Parathyroid adenoma (tissue), 2 donors: ENCODE data around the gene EPB41L4B.

ENCODE experiments used
- H2AFZ ChIP-seq: fragments of 300-600 bp; sonication (generic); one replicate; pipeline ENCODE4 v1.7.0; 2017; ENCODE audit warnings: antibody characterized with exemption, mild to moderate bottlenecking
- H3K27ac ChIP-seq: fragments of 300-600 bp; sonication (generic); one replicate; pipeline ENCODE4 v1.7.0; 2017
- H3K27me3 ChIP-seq: fragments of 300-600 bp; sonication (generic); one replicate; pipeline ENCODE4 v1.7.0; 2017; ENCODE audit warnings: low read length; ENCODE audit not compliant: control insufficient read depth, insufficient read depth
- H3K36me3 ChIP-seq: fragments of 300-600 bp; sonication (generic); one replicate; pipeline ENCODE4 v1.7.0; 2017; ENCODE audit warnings: low read length; ENCODE audit not compliant: control insufficient read depth, insufficient read depth
- H3K4me1 ChIP-seq: fragments of 300-600 bp; sonication (generic); one replicate; pipeline ENCODE4 v1.7.0; 2017; ENCODE audit warnings: control low read depth
- H3K4me2 ChIP-seq: fragments of 300-600 bp; sonication (generic); one replicate; pipeline ENCODE4 v1.7.0; 2017; ENCODE audit warnings: low read length
- H3K4me3 ChIP-seq: fragments of 300-600 bp; sonication (generic); one replicate; pipeline ENCODE4 v1.7.0; 2017; ENCODE audit warnings: low read depth, low read length
- H3K79me2 ChIP-seq: fragments of 300-600 bp; sonication (generic); one replicate; pipeline ENCODE4 v1.7.0; 2017; ENCODE audit warnings: control low read depth
- H3K9ac ChIP-seq: fragments of 300-600 bp; sonication (generic); one replicate; pipeline ENCODE4 v1.7.0; 2017; ENCODE audit warnings: mild to moderate bottlenecking
- H3K9me3 ChIP-seq: fragments of 300-600 bp; sonication (generic); one replicate; pipeline ENCODE4 v1.7.0; 2017; ENCODE audit warnings: low read length; ENCODE audit not compliant: control insufficient read depth
- CTCF ChIP-seq: fragments of 300-600 bp; sonication (generic); IDR thresholded peaks from one replicate; pipeline ENCODE4 v1.7.0; 2017; ENCODE audit warnings: antibody characterized with exemption, mild to moderate bottlenecking
- donor health status: primary hyperparathyroidism.

The EPB41L4B gene

GRCh38 chr9:109251776-109252106, 69.1 kb downstream of the EPB41L4B start:
- H3K9me3 ChIP-seq, result no peaks in the 10 kb centered on the region
- H3K36me3 ChIP-seq, result no peaks in the 10 kb centered on the region
- no peaks in the 10 kb centered on the region for H3K27me3 ChIP-seq
- H3K4me2 ChIP-seq, result no peak overlapping the region
- H3K79me2 ChIP-seq, result no peaks in the 10 kb centered on the region
- TF ChIP-seq CTCF, result no peak
- H3K4me3 ChIP-seq, result no peak overlapping the region
- no peak overlapping the region for H3K27ac ChIP-seq
- H3K9ac ChIP-seq, result no peak overlapping the region
- H2AFZ ChIP-seq, result no peak overlapping the region
- H3K4me1 ChIP-seq, result no peaks in the 10 kb centered on the region

GRCh38 chr9:109251080-109251775, 69.6 kb downstream of the EPB41L4B start:
- no peaks in the 10 kb centered on the region for H3K4me1 ChIP-seq
- no peak overlapping the region for H3K4me3 ChIP-seq
- no peak overlapping the region for H2AFZ ChIP-seq
- H3K27me3 ChIP-seq, result no peaks in the 10 kb centered on the region
- no peak for TF ChIP-seq CTCF
- no peaks in the 10 kb centered on the region for H3K9me3 ChIP-seq
- H3K79me2 ChIP-seq, result no peaks in the 10 kb centered on the region
- no peak overlapping the region for H3K27ac ChIP-seq
- no peaks in the 10 kb centered on the region for H3K36me3 ChIP-seq
- no peak overlapping the region for H3K4me2 ChIP-seq
- H3K9ac ChIP-seq, result no peak overlapping the region

- no peak overlapping the region for H3K4me3 ChIP-seq
- no peaks in the 10 kb centered on the region for H3K27me3 ChIP-seq
- no peaks in the 10 kb centered on the region for H3K79me2 ChIP-seq
- H3K9me3 ChIP-seq, result no peaks in the 10 kb centered on the region
- no peak overlapping the region for H3K27ac ChIP-seq
- H3K4me1 ChIP-seq, result no peaks in the 10 kb centered on the region
- H3K4me2 ChIP-seq, result no peak overlapping the region
- no peak for TF ChIP-seq CTCF
- no peak overlapping the region for H3K9ac ChIP-seq
- H3K36me3 ChIP-seq, result no peaks in the 10 kb centered on the region
- no peak overlapping the region for H2AFZ ChIP-seq
These were observed 70.1 kb downstream of the EPB41L4B start for GRCh38 chr9:109250771-109251079.

GRCh38 chr9:109250311-109250741, 70.5 kb downstream of the EPB41L4B start:
- no peaks in the 10 kb centered on the region for H3K4me1 ChIP-seq
- no peak overlapping the region for H3K4me3 ChIP-seq
- no peaks in the 10 kb centered on the region for H3K9me3 ChIP-seq
- no peak overlapping the region for H3K4me2 ChIP-seq
- no peak for TF ChIP-seq CTCF
- no peaks in the 10 kb centered on the region for H3K79me2 ChIP-seq
- H3K9ac ChIP-seq, result no peak overlapping the region
- no peak overlapping the region for H2AFZ ChIP-seq
- no peaks in the 10 kb centered on the region for H3K27me3 ChIP-seq
- no peaks in the 10 kb centered on the region for H3K36me3 ChIP-seq
- H3K27ac ChIP-seq, result no peak overlapping the region

GRCh38 chr9:109249615-109250014, 71.2 kb downstream of the EPB41L4B start:
- Histone ChIP-seq H3K27me3 (no peaks in the 10 kb centered on the region), H3K9me3 (no peaks in the 10 kb centered on the region), H3K4me3 (no peak overlapping the region), H3K79me2 (no peaks in the 10 kb centered on the region), H2AFZ (no peak overlapping the region), H3K27ac (no peak overlapping the region), H3K9ac (no peak overlapping the region), H3K36me3 (no peaks in the 10 kb centered on the region), H3K4me2 (no peak overlapping the region), H3K4me1 (peaks cover 3% of the 10 kb centered on the region)
- no peak for TF ChIP-seq CTCF
